Hair follicle dermal papilla cell (primary cell): Measurements from ENCODE around the gene FAM229A. TPM values are rescaled to one million over a fixed set of nuclear protein-coding genes. Genes with fewer than 3 reads are reported as not detected.

ENCODE experiments used
- total RNA-seq: library from RNA; depleted of rRNA; stranded (reverse); fragments of >200 nt; gene quantifications from 2 replicates; pipeline ENCODE4 v1.2.3, GENCODE V29; 2012

The FAM229A gene
- 1.2 and 2.4 TPM in 2 replicates for total RNA-seq

DNA sequence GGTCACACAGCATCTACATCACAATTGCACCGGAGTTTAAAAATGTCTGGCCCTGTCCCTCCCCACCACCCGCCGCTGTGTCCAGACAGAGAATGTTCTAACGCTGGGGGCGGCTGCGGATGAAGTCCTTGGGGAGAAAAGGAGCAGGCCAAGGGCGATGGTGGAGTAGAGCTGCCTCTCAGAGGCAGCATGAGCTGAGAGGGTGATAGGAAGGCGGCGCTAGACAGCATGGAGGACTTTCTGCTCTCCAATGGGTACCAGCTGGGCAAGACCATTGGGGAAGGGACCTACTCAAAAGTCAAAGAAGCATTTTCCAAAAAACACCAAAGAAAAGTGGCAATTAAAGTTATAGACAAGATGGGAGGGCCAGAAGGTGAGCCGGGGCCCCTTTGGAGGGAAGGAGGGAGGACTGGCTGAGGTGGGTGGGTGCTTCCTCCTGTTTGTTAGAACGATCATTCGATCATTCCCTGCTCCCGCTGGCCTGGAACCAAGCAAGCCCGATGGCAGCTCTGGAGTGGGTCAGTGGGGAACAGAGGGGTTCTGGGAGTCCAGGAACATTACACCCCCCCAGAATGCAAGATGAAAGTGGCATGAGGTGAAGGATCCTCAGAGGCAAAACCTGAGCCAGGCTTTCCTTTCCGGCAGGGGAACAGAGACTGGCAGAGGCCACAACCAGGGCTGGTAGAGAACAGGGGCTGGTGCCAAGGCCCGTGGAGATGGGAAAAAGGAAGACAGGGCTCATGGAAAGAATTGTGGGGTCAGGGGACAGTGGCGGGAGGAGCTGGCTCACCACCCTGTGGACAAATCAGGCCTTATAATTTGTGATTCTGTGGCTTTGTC is at the start of gene FAM229A, which contains the start of gene TSSK3:
TSS of gene FAM229A (minus strand) at position 12 of the 840 bp plus-strand sequence. CDS start 394 bp downstream, outside the sequence.
TSS of gene TSSK3 (plus strand) at position 66 of the 840 bp plus-strand sequence. CDS start at position 229, 163 bp downstream.

GRCh38 chr1:32394141-32394889 is 32.0 kb upstream of the FAM229A start, which contains the start of gene BSDC1:
TSS of gene BSDC1 (minus strand) at chr1:32394441. CDS start at chr1:32394414, 27 bp downstream.

DNA sequence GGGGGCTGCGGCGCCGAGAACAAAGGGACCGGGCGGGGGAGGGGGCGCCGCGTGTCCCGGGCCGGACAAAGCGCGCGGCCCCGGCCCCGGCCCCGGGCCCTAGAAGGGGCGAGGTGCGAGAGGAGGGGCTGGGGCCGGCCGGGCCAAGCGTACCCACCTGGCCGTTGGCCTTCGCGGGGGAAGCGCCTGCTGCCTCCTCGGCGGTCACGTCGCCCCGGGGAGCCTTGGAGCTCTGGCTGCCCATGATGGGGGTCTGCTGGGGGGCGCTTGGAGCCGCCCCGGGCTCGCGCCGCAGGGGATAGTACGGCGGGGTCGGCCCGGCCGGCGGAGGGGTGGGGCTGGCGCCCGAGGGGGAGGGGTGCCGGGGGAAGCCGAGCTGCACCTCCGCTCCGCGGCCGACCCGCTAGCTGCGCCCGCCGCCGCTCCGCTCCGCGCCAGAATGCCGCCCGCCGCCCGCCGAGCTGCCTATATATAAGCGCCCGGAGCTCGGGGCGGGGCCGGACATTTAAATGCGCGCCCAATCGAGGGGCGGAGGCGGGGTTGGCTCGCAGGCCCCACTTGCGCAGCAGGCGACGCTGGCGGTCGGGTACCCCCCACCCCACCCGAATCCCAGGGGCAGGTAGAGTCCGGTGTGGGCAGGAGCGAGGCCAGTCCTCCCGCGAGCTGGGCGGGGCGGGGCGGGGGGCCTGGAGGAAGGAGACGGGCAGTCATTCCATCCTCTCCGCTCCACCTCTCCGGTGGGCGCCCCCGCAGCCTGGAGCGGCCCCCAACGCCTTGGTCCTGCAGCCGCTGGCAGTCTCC is 26.3 kb downstream of the FAM229A start, which contains the start of gene MARCKSL1:
TSS of gene MARCKSL1 (minus strand) at position 444 of the 801 bp plus-strand sequence. CDS start at position 244, 200 bp downstream.

Other genes with a start within 250 kb of the FAM229A start
- gene TXLNA, start 182.8 kb downstream of the FAM229A start, total RNA-seq: 151 and 160 TPM in 2 replicates
- 10.1 and 11.8 TPM in 2 replicates for gene CCDC28B, start 161.9 kb downstream of the FAM229A start, total RNA-seq
- gene IQCC, start 156.8 kb downstream of the FAM229A start, total RNA-seq: 0.97 and 1.1 TPM in 2 replicates
- not detected in 2 replicates for gene DCDC2B, start 153.4 kb downstream of the FAM229A start, total RNA-seq
- gene TMEM234, start 140.1 kb downstream of the FAM229A start, total RNA-seq: 18.8 and 23.9 TPM in 2 replicates
- 228 and 249 TPM in 2 replicates for gene EIF3I, start 140.1 kb downstream of the FAM229A start, total RNA-seq
- gene FAM167B, start 115.3 kb downstream of the FAM229A start, total RNA-seq: 2.4 and 2.7 TPM in 2 replicates
- not detected in 2 replicates for gene LCK, start 111.2 kb downstream of the FAM229A start, total RNA-seq
- gene HDAC1, start 70.4 kb downstream of the FAM229A start, total RNA-seq: 66.5 and 73.0 TPM in 2 replicates
- 2.2 and 4.5 TPM in 2 replicates for gene MARCKSL1, start 26.3 kb downstream of the FAM229A start, total RNA-seq
- gene TSSK3, start 54 bp upstream of the FAM229A start, total RNA-seq: 0.61 and 1.6 TPM in 2 replicates
- 70.4 and 79.3 TPM in 2 replicates for gene BSDC1, start 32.0 kb upstream of the FAM229A start, total RNA-seq
- not detected in 2 replicates for gene ZBTB8B, start 102.6 kb upstream of the FAM229A start, total RNA-seq
- gene ZBTB8A, start 176.9 kb upstream of the FAM229A start, total RNA-seq: 7.7 and 8.6 TPM in 2 replicates